Activated CD8-positive, alpha-beta memory T cell treated with anti-CD3 and anti-CD28 coated beads, Interleukin-2, amount 50 U/mL, for 24 hours (primary cell): ENCODE measurements around the gene MTMR4.
"Not testable (repeated sequence)": the region's sequence is repeated elsewhere in the genome, so short reads cannot be mapped to it uniquely, and the experiment has no call there.

Experiments
- DNase-seq: peaks from one replicate; pipeline ENCODE4 v3.0.0-alpha.2; 2020; ENCODE audit errors: extremely low read depth

Gene MTMR4

GRCh38 chr17:58513965-58514769 lies at the start of gene MTMR4:
TSS of gene MTMR4 (minus strand) at chr17:58514638. CDS start at chr17:58514407, 231 bp downstream.
- DNase-seq = peak; percentile 39

GRCh38 chr17:58560511-58560910 lies 46.1 kb upstream of the MTMR4 start:
- no peak for DNase-seq

GRCh38 chr17:58557981-58558380 lies 43.5 kb upstream of the MTMR4 start:
- no peak for DNase-seq

- no peak for DNase-seq
These were observed 42.4 kb upstream of the MTMR4 start for GRCh38 chr17:58556833-58557250.

GRCh38 chr17:58555109-58555508 lies 40.7 kb upstream of the MTMR4 start:
- not testable (repeated sequence) for DNase-seq

- DNase-seq = no peak
These were observed 26.8 kb upstream of the MTMR4 start for GRCh38 chr17:58541249-58541648.

GRCh38 chr17:58539698-58540097 lies 25.3 kb upstream of the MTMR4 start:
- no peak for DNase-seq

GRCh38 chr17:58538811-58539409 lies 24.5 kb upstream of the MTMR4 start:
- DNase-seq = no peak

GRCh38 chr17:58537266-58537665 lies 22.8 kb upstream of the MTMR4 start:
- DNase-seq = no peak

GRCh38 chr17:58536542-58536941 lies 22.1 kb upstream of the MTMR4 start:
- no peak for DNase-seq

GRCh38 chr17:58535431-58535830 lies 21.0 kb upstream of the MTMR4 start:
- no peak for DNase-seq

GRCh38 chr17:58534901-58535421 lies 20.5 kb upstream of the MTMR4 start:
- DNase-seq = no peak

- DNase-seq = no peak
These were observed 19.9 kb upstream of the MTMR4 start for GRCh38 chr17:58534331-58534730.

GRCh38 chr17:58533616-58534188 lies 19.3 kb upstream of the MTMR4 start:
- DNase-seq = no peak

GRCh38 chr17:58532555-58532951 lies 18.1 kb upstream of the MTMR4 start:
- DNase-seq = no peak

GRCh38 chr17:58531661-58532554 lies 17.5 kb upstream of the MTMR4 start:
- DNase-seq = no peak

GRCh38 chr17:58531122-58531521 lies 16.7 kb upstream of the MTMR4 start:
- no peak for DNase-seq

GRCh38 chr17:58530655-58531054 lies 16.2 kb upstream of the MTMR4 start:
- no peak for DNase-seq

GRCh38 chr17:58529275-58529674 lies 14.8 kb upstream of the MTMR4 start:
- no peak for DNase-seq

GRCh38 chr17:58528443-58528842 lies 14.0 kb upstream of the MTMR4 start:
- DNase-seq = no peak

GRCh38 chr17:58527949-58528348 lies 13.5 kb upstream of the MTMR4 start:
- no peak for DNase-seq

- no peak for DNase-seq
These were observed 12.9 kb upstream of the MTMR4 start for GRCh38 chr17:58527306-58527705.
